LNCAP (cell line): ENCODE measurements around the gene TDRD10.

Experiments
- TF ChIP-seq, protein P1 (sequence below): fragments of 450-650 bp; IDR thresholded peaks from 2 replicates; pipeline ENCODE4 v1.5.1; 2017; ENCODE audit warnings: mild to moderate bottlenecking

Gene TDRD10

DNA sequence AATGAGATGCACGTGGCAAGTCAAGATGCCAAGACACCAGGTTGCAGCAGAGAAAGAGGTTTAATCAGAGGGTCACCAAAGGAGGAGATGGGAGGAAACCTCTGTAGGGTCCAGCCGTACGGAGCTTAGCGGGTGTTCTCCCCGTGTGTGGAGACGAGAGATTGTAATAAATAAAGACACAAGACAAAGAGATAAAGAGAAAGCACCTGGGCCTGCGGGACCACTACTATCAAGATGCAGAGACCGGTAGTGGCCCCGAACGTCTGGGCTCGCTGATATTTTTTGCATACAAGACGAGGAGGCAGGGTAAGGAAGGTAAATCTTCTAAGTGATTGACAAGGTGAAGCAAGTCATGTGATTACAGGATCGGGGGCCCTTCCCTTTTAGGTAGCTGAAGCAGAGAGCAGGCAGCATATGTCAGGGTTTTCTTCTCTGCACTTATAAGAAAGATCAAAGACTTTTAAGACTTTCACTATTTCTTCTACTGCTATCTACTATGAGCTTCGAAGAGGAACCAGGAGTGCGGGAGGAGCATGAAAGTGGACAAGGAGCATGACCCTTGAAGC lies 41.2 kb upstream of the TDRD10 start:
- TF ChIP-seq, protein P1, sequence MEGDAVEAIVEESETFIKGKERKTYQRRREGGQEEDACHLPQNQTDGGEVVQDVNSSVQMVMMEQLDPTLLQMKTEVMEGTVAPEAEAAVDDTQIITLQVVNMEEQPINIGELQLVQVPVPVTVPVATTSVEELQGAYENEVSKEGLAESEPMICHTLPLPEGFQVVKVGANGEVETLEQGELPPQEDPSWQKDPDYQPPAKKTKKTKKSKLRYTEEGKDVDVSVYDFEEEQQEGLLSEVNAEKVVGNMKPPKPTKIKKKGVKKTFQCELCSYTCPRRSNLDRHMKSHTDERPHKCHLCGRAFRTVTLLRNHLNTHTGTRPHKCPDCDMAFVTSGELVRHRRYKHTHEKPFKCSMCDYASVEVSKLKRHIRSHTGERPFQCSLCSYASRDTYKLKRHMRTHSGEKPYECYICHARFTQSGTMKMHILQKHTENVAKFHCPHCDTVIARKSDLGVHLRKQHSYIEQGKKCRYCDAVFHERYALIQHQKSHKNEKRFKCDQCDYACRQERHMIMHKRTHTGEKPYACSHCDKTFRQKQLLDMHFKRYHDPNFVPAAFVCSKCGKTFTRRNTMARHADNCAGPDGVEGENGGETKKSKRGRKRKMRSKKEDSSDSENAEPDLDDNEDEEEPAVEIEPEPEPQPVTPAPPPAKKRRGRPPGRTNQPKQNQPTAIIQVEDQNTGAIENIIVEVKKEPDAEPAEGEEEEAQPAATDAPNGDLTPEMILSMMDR = no peak

DNA sequence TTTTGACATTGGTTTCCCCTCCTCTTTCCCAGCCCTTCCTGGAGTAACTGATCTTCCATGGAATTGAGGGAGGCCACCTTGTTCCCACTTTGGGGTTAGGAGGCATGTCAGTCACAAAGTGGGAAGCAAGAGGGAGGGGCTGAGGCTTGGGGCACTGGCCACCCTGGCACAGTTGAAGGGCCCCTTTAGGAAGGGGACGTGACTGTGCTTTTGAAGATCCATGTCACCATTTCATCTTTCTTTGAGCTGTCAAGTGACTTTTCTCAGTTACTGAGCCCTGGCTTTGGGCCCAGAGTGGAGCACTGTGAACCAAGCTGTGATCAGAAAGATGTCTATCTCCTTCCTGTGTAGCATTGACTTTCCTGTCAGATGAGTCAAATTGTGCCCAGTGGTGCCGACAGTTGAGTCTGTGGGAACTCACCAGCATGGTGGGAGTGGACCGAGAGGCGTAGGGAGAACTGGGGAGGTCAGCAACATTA lies 38.5 kb upstream of the TDRD10 start:
- TF ChIP-seq, protein P1 = no peak

DNA sequence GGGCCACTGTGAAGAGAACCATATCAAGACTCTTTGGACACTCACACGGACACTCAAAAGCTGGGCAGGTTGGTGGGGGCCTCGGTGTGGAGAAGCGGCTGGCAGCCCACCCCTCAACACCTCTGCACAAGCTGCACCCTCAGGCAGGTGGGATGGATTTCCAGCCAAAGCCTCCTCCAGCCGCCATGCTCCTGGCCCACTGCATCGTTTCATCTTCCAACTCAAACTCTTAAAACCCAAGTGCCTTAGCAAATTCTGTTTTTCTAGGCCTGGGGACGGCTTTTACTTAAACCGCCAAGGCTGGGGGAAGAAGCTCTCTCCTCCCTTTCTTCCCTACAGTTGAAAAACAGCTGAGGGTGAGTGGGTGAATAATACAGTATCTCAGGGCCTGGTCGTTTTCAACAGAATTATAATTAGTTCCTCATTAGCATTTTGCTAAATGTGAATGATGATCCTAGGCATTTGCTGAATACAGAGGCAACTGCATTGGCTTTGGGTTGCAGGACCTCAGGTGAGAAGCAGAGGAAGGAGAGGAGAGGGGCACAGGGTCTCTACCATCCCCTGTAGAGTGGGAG lies 36.3 kb upstream of the TDRD10 start:
- TF ChIP-seq, protein P1 = no peak

DNA sequence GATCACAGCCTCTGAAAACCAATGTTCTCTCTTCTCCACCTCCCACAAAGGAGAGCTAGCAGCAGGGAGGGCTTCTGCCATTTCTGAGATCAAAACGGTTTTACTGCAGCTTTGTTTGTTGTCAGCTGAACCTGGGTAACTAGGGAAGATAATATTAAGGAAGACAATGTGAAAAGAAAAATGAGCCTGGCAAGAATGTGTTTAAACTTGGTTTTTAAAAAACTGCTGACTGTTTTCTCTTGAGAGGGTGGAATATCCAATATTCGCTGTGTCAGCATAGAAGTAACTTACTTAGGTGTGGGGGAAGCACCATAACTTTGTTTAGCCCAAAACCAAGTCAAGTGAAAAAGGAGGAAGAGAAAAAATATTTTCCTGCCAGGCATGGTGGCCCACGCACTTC lies 35.8 kb upstream of the TDRD10 start:
- TF ChIP-seq, protein P1 = no peak

DNA sequence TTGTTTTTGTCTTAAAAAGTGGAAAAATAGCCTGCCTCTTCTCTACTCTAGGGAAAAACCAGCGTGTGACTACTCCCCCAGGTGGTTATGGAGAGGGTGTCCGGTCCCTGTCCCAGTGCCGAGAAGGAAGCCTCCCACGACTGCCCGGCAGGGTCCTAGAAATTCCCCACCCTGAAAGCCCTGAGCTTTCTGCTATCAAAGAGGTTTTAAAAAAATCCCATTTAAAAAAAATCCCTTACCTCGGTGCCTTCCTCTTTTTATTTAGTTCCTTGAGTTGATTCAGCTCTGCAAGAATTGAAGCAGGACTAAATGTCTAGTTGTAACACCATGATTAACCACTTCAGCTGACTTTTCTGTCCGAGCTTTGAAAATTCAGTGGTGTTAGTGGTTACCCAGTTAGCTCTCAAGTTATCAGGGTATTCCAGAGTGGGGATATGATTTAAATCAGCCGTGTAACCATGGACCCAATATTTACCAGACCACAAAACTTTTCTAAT lies 35.0 kb upstream of the TDRD10 start:
- TF ChIP-seq, protein P1 = no peak

DNA sequence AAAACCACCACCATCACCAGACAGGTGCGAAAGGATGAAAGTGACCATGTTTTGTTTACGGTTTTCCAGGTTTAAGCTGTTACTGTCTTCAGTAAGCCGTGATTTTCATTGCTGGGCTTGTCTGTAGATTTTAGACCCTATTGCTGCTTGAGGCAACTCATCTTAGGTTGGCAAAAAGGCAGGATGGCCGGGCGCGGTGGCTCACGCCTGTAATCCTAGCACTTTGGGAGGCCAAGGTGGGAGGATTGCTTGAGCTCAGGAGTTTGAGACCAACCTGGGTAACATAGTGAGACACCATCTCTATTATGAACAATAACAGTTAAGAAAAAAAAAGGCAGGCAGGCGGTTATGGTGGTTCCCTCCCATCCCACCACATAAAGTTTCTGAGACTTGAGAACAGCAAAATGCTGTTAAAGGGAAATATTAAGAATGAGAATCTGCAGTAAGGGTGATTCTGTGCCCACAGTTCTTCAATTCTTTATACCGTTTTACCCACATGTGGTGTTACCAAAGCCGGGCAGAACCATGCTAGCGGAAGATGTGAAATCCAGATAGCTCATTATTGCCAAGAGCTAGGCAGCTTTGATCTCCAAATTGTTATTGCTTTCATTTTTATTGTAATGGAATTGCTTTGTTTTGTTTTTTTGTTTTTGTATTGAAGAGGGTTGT lies 34.5 kb upstream of the TDRD10 start:
- TF ChIP-seq, protein P1 = no peak

DNA sequence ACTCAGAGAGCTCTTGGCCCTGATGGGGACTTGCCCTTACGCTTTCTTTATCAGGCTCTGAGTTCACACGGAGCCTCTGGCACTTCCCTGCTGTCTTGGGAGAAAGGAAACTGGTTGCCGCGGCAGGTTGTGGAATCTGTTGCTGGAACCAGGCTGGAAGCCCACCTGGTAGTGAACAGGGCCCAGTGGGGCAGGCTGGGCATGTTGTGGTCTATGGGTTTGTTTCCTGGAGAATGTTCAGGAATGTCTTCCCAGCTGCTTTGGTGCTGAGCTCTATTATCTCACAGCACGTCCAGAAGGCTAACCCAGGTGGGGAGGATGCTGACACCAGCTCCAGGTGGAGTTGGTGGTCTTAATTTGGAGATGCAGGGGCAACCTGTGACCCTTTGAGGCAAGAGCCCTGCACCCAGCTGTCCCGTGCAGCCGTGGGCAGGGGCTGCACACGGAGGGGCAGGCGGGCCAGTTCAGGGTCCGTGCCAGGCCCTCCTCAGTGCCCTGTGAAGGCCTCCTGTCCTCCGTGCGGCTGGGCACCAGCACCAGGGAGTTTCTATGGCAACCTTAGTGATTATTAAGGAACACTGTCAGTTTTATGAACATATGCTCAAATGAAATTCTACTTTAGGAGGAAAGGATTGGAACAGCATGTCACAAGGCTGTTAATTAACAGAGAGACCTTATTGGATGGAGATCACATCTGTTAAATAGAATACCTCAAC lies 33.3 kb upstream of the TDRD10 start:
- TF ChIP-seq, protein P1 = no peak
